Skin epidermis (tissue), 12 donors: ENCODE data around the gene PLEKHH1.
"Not testable (repeated sequence)": the region's sequence is repeated elsewhere in the genome, so short reads cannot be mapped to it uniquely, and the experiment has no call there.

ENCODE experiments used
- H3K27ac ChIP-seq, 21 experiments: fragments of 200-600 bp; sonication (generic) in 11 of 21; one replicate each; pipeline ENCODE4 v1.5.0; 2020; ENCODE audit warnings: mild to moderate bottlenecking in 3 of 21, inconsistent platforms in 2 of 21, moderate library complexity in 2 of 21
- H3K4me3 ChIP-seq, 7 experiments: fragments of 200-600 bp; sonication (generic) in 2 of 7; one replicate each; pipeline ENCODE4 v1.5.0; 2020; ENCODE audit warnings: inconsistent platforms in 2 of 7, mild to moderate bottlenecking in 2 of 7, moderate library complexity in 1 of 7

Gene PLEKHH1

DNA sequence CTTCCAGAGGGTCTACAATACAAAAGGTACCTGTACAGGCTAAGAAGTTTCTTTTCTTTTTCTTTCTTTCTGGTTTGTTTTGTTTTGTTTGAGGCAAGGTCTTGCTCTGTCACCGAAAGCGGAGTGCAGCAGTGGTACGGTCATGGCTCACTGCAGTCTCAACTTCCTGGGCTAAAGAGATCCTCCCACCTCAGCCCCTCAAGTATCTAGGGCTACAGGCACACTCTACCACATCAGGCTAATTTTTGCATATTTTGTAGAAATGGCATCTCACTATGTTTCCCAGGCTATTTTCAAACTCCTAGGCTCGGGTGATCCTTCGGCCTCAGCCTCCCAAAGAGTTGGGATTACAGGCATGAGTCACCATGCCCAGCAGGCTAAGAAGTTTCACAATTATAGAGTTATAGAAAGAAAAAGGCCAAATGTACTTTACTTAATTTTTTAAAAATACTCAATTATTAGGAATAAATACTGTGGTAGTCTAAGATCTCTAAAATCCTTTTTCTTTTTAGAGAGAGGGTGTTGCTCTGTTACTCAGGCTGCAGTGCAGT is 70.0 kb downstream of the PLEKHH1 start:
- H3K4me3 ChIP-seq = no peak overlapping the region
- no peak overlapping the region for H3K27ac ChIP-seq

DNA sequence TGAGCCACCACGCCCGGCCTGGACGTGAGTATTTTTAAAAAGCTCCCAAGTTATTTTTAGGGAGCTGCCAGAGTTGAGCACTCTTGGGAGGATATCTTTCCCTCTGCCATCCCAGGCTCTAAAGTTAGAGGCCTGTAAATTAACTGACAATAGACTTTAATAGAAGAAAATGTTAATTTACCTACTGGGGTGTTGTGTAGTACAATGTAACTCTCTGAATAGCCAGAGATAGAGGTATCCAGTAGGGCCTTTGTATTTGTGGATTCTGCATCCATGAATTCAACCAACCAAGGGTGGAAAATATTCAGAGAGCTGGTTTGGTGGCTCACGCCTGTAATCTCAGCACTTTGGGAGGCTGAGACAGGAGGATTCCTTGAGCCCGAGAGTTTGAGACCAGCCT is 74.6 kb downstream of the PLEKHH1 start:
- H3K4me3 ChIP-seq = no peak overlapping the region
- no peak overlapping the region for H3K27ac ChIP-seq

DNA sequence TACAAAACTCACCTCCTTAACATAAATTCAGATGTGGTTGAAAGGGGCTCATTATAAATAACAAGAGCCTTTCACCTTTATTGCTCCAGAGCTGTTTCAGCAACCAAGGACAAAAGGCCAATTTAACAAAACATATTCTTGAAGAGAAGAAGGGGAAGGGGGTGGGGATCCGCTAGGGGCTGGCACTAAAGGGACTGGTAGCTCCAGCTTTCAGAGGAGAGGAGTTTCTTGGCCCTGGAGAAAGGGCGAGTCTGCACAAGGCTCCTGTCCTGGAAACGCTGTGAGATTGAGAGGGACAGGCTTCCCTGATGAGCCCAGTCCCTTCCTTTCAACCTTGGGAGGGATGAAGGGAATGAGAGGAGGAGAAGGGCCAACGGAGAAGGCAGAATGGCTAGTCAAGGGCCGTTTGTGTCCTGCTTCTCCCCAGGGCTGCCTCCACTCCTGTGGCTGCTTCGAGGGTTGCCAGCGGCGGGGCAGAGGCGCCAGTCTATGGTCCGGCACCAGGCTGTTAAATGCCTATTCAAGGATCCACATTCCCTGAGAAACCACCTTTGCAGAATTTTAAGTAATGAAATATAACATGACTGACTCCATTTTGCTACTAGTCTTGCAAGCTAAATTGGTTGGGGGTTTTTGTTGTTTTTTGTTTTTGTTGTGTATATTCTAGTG is 76.7 kb downstream of the PLEKHH1 start:
- Histone ChIP-seq H3K27ac (no peak overlapping the region), H3K4me3 (no peak overlapping the region)

DNA sequence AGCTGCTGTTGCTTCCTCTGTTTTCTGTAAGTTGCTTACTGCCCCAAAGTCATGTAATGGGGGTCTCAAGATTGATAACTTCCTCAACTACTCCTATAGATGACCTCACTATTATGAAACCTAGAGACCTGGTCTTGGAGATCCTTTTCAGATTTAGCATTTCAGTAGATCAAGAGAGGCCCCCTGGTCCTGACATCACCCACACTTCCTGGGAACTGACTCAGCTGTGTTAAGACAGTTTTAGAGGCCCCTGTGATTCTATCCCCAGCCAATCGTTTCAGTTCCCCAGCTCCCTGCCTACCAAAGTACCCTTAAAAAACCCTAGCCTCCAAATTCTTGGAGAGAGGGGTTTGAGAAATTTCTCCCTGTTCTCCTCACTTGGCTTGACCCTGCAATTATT is 77.4 kb downstream of the PLEKHH1 start:
- Histone ChIP-seq H3K4me3 (no peak overlapping the region), H3K27ac (no peak overlapping the region)

DNA sequence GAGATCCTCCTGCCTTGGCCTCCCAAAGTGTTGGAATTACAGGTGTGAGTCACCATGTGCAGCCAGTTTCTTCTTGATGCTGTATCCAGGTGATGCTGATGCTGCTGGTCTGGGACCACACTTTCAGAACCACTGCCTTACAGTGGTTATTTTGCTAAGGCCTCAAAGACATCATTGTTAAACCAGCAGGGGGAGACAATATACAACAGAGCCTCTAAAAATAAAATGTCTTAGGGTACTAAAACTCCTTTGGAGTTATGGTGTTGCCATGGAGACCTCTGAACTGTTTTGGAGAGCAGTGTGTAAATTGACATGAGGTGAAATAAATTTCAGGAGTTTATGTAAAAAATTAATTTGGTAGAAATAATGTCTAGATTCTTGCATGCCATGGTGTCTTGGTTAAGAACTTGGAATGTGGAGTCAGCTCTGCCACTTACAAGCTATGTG is 85.5 kb downstream of the PLEKHH1 start:
- no peak overlapping the region for H3K27ac ChIP-seq
- no peak overlapping the region for H3K4me3 ChIP-seq

DNA sequence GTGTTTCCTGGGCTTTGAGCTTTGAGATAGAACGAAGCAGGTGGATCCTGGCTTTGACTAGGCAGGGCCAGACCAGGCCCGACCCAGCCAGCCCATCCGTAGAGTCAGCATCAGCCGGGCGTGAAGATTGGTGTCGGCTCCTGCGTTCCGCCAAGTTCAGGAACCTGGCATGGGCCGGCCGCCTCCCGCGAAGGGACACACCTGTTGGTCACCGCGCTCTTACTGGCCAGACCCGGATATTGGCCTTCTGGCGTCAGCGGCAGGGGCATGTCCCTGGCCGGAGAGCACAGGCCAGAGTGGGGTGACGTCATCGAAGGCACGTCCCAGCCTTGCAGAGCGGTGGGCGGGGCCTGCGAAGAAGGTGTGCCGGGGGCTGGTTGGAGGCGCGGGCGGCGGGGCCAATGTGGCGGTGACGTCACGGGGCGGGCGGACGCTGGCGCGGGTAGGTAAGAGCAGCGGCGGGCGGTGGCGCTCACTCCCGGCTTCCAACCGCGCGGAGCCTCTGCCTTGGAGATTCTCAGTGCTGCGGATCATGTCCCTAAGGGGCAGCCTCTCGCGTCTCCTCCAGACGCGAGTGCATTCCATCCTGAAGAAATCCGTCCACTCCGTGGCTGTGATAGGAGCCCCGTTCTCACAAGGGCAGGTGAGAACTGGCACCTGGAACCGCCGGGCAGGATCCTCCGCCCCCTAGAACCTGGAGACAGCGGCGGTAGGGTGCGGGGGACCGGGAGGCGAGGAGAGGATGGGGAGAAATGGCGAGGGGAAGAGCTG is 86.5 kb downstream of the PLEKHH1 start, which contains the start of gene ARG2:
ARG2 (plus strand) TSS at position 475 of the 771 bp plus-strand sequence; CDS start at position 533, 58 bp downstream.
- peak within 1 kb of the TSS in 9 of 21 experiments; percentile 6 to 68 (median 28) for H3K27ac ChIP-seq
- peak within 1 kb of the TSS; percentile 37 to 63 (median 53) for H3K4me3 ChIP-seq

DNA sequence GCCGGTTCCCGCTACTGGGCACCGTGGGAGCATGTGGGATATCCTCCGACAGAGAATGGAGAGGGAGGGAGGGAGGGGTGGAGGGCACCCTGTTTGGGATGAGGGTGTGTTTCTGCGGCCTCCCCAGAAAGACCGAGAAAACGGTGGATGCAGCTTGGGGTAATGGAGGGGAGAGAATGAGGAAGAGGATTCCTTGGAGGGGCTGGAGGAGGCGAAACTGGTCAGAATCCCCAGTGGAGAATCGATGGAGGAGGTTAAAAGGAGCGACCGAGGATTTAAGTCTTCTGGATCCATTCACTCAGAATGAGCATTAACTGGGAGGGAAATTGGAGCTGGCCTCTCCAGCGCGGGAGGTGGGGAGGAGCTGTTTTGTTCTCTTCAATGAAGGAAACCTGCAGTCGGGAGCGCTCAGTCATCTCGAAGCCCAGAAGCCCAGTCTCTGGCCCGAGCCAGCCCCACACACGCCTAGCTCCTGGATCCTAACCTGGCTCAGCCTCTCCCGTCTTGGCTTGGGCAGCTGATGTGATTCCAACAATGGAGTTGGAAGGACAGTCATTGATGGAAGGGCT is 87.2 kb downstream of the PLEKHH1 start:
- H3K27ac ChIP-seq = peak overlapping the region in 5 of 21 experiments; percentile 17 to 68 (median 28)
- peak overlapping the region; percentile 37 to 63 (median 53) for H3K4me3 ChIP-seq

DNA sequence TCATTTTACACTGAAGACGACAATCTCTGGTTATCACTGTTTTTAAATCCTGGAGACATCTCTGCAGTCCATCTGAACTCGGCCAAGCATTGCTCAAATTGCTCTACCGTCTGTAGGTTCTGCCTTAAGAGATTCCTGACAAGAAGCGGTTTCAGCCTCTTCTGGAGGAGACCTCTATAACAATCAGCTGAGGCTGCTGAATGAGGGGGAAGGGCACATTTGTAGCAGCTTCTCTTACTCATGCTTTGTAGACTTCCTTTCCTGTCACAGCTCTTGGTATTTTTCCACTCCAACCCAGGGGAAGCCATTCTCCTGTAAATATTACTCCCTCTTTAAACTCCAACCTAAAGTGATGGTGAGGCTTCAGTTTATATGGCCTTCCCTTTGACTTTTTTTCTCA is 89.6 kb downstream of the PLEKHH1 start:
- Histone ChIP-seq H3K27ac (peak overlapping the region in 10 of 21 experiments; percentile 1 to 65 (median 25)), H3K4me3 (no peak overlapping the region)

DNA sequence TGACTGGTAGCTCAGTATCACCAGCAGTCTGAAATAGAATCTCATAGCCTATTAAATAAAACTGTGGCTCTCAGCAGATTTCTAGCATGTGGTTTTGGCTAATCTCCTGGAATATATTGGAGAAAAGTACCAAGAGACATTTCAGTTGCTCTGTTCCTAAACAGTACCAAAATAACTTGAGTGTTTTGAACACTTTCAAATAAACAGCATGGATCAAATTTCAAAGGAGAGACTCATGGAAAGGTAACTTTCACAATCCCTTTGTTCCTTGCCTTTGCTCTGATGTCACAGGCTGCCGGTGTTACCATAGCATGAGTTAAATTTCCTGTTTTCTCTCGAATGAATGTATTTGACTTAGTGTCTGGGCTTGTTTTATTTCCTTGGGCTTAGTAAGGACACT is 90.0 kb downstream of the PLEKHH1 start:
- no peak overlapping the region for H3K4me3 ChIP-seq

DNA sequence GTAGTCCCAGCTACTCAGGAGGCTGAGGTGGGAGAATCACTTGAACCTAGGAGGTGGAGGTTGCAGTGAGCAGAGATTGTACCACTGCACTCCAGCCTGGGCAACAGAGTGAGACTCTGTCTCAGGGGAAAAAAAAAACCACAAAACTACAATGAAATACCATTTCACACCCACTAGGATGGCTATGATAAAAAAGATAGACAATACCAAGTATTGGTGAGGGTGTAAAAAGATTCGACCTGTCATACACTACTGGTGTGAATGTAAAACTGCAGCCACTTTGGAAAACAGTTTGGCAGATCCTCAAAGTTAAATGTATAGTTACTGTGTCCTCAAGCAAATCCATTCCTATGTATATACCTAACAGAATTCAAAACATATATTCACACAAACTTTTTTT is 93.0 kb downstream of the PLEKHH1 start:
- H3K4me3 ChIP-seq, H3K27ac ChIP-seq: not testable (repeated sequence)

More for the DNA sequence above, 90.0 kb downstream of the PLEKHH1 start:
- peak overlapping the region in 9 of 21 experiments; percentile 1 to 65 (median 26) for H3K27ac ChIP-seq

DNA sequence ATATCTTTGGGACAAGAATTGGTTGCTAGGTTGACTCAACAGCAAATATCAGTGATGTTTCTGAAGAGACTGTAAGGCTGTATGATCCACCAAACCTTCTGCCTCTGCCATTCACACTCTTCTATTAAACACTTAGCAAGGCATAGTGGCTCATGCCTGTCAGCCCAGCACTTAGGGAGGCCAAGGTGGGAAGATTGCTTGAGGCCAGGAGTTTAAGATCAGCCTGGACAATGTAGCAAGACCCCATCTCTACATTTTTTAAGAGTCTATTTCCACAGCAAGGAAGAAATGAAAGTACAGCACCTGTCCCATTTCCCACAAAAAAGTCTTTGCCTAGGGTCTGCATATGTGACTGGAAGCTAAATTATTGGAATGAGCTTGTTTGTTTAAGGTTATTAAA is 94.4 kb downstream of the PLEKHH1 start:
- H3K27ac ChIP-seq = no peak overlapping the region
- H3K4me3 ChIP-seq = no peak overlapping the region

DNA sequence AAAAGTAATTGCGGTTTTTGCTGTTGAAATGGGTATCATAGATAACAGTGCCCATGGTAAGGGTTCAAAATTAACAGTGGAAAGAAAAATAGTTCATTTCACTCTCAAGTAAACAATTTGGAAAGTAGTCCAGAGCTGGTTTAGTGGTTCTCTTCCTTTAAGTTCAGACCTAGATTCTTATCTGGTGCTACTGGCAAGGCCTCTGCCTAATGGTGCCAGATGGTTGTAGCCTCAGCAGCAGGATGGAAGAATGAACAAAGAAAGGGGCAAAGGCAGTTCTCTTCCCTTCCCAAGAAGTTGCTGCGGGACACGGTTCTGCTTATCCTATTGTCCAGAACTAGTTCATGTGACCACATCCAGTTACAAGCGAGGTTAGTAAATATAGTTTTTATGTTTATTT is 97.1 kb downstream of the PLEKHH1 start:
- no peak overlapping the region for H3K4me3 ChIP-seq

DNA sequence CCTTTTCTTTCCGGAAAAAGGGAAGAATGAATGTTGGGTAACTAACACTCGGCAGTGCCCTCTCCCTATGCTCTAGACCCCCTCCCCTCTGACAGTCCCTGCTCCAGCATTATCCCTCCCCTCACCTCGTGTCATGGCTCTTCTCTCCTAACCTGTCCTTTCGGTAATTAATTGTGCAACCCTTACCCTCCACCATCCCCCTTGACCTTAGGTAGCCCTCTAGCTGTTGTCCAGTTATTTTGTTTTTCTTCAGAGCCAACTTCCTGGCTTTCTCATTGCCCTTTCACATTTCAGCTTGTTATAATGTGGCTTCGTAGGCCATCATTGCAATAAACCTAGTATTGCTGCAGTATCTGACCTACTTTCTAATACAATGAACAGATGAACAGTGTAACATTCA is 97.8 kb downstream of the PLEKHH1 start:
- Histone ChIP-seq H3K4me3 (no peak overlapping the region), H3K27ac (no peak overlapping the region)

More for the DNA sequence above, 97.1 kb downstream of the PLEKHH1 start:
- no peak overlapping the region for H3K27ac ChIP-seq

DNA sequence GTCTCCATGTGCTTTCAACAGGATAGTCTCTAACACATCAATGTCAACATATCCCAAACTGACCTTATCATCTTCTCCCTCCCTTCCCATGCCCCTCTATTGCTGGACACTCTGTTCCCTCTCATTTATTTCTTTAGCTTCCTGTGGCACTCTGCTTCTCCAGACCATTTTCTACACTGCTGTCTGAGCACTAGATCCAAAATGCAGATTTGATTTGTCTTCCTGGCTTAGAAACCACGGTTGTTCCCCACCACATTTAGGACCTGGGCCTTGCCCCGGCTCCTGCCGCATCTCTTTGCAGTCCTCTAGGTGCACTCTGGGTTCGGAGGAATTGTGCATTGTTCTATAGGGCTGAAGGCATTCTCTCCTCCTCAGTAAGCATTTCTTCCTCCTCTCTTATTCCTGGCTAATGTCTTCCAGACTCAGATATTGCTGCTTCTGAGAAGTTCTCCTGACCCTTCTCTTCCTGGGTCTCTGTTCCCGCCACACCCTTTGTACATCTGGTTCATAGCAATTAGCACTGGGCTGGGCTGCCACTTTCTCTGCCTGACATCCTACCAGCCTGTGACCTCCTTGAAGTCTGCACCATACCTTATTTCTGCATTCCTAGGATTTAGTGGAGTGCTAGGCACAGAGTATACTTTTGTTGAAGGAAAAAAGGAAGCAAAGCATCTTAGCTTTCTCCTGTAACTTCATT is 100.5 kb downstream of the PLEKHH1 start:
- no peak overlapping the region for H3K4me3 ChIP-seq
- no peak overlapping the region for H3K27ac ChIP-seq

DNA sequence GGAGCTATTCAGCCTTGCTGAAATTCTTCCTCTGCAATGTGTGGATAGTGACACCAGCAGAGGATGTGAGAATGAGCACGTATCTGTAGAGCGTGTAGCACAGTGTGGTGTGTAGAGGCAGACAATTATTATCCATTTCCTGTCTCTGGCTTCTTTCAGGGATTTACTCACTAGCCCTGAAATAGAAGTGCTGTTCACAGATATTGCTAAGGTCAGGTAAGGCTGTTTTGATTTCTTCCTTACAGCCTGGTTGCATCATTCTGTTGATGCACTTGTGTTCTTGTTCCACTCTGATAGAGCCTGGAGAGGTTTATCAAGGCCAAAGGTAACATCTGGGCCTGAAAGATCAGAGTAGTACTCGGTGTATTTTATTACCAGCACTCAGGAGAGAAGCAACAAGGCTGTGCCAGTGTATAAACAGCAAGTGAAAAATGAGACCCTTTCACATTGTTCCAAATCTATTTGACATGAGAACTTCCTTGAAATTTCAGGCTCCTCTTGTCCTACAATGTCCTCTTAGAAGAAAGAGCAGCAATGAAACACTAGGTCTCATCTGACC is 103.3 kb downstream of the PLEKHH1 start:
- Histone ChIP-seq H3K4me3 (no peak overlapping the region), H3K27ac (no peak overlapping the region)

DNA sequence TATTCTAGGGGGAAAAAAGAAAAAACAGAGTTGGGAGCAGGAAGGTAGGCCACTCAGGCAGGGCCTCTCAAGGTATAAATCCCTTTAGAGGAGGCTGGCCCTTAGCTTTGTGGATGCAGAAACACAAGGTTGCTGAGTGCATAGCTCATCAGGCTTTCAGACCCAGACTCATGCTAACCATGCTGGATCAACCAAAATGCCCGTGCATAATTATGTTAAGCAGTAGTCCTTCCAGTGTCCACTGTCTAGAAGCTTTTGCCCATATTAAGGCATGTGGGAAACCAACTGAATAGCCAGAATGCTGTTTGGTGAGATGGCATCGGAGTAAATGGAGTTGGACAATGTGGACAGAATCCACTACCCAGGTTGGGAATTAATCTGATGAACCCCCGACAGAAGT is 105.6 kb downstream of the PLEKHH1 start:
- Histone ChIP-seq H3K4me3 (no peak overlapping the region), H3K27ac (no peak overlapping the region)
